Cardiac fibroblast (primary cell): ENCODE measurements around the gene BCAN.

Experiments
- DNase-seq, 2 donors: peaks; one replicate each; pipeline versions ENCODE4 v3.0.0 to v3.0.0-alpha.2; 2010; ENCODE audit warnings: low read depth in 2 of 2
- H3K4me3 ChIP-seq, 2 donors: replicated peaks in 1 of 2; 1 replicate in 1 of 2; 2 replicates in 1 of 2; pipeline ENCODE4 v1.5.1; 2011; ENCODE audit warnings: low read depth in 2 of 2, low read length in 2 of 2, mild to moderate bottlenecking in 2 of 2, moderate library complexity in 1 of 2
- CTCF ChIP-seq: IDR thresholded peaks from one replicate; pipeline ENCODE4 v1.5.1; 2011; ENCODE audit warnings: low read depth, mild to moderate bottlenecking, low read length, inconsistent platforms

The BCAN gene

GRCh38 chr1:156659988-156660751 lies 18.3 kb downstream of the BCAN start:
- no peak overlapping the region for H3K4me3 ChIP-seq
- TF ChIP-seq CTCF, result peak; percentile 99
- peak; percentile 98 to 99 for DNase-seq

GRCh38 chr1:156660752-156661112 lies 18.8 kb downstream of the BCAN start:
- H3K4me3 ChIP-seq, result peak overlapping the region in 1 of 2 donors; percentile 5
- TF ChIP-seq CTCF, result no peak
- DNase-seq, result no peak

- peak; percentile 26 to 60 for DNase-seq
- TF ChIP-seq CTCF, result no peak
- no peak overlapping the region for H3K4me3 ChIP-seq
Observed at GRCh38 chr1:156662005-156662799, 20.3 kb downstream of the BCAN start.

GRCh38 chr1:156662800-156663055 lies 20.8 kb downstream of the BCAN start:
- DNase-seq, result no peak
- H3K4me3 ChIP-seq, result no peak overlapping the region
- no peak for TF ChIP-seq CTCF

- peak; percentile 36 to 65 for DNase-seq
- no peak for TF ChIP-seq CTCF
- H3K4me3 ChIP-seq, result no peak overlapping the region
Observed at GRCh38 chr1:156663178-156663577, 21.3 kb downstream of the BCAN start.

- H3K4me3 ChIP-seq, result no peak overlapping the region
- peak in 1 of 2 donors; percentile 24 for DNase-seq
- TF ChIP-seq CTCF, result no peak
Observed at GRCh38 chr1:156664046-156664766, 22.3 kb downstream of the BCAN start.
